Lower leg skin (tissue), 4 donors: ENCODE measurements around the gene DBNDD1. TPM values are rescaled to one million over a fixed set of nuclear protein-coding genes. Genes with fewer than 3 reads are reported as not detected.
"Not testable (repeated sequence)": the region's sequence is repeated elsewhere in the genome, so short reads cannot be mapped to it uniquely, and the experiment has no call there.

Source experiments
- DNase-seq, 2 donors: peaks; one replicate each; pipeline ENCODE4 v3.0.0-alpha.2; 2019; ENCODE audit warnings: low spot score in 2 of 2
- H3K4me3 ChIP-seq: fragments of 200-600 bp; sonication (generic); 2 replicates; pipeline ENCODE4 v1.5.1; 2017; ENCODE audit warnings: mild to moderate bottlenecking, low read depth; ENCODE audit not compliant: poor library complexity, severe bottlenecking
- CTCF ChIP-seq, 3 donors: fragments of 450-650 bp; IDR thresholded peaks; one replicate each; pipeline ENCODE4 v1.5.1; 2016; ENCODE audit warnings: antibody characterized with exemption in 3 of 3, mild to moderate bottlenecking in 3 of 3, moderate library complexity in 2 of 3
- POLR2A ChIP-seq, 2 donors: fragments of 450-650 bp; IDR thresholded peaks; one replicate each; pipeline ENCODE4 v1.6.1; 2016 to 2017; ENCODE audit warnings: antibody characterized with exemption in 2 of 2, mild to moderate bottlenecking in 1 of 2, moderate library complexity in 1 of 2
- WGBS, 2 donors: methylation state at CpG; one replicate each; pipeline ENCODE4 v1.1.5; 2018; 5-methylcytosine and 5-hydroxymethylcytosine counted together
- intact Hi-C: fragments of 100-400 bp; cut with DNase I; formaldehyde crosslinking; loops from one replicate; pipeline ENCODE4 v1.15.0; 2023; ENCODE audit warnings: low total_unique reads
- total RNA-seq, 4 donors: library from RNA; depleted of rRNA; stranded (reverse); fragments of >200 nt; gene quantifications; one replicate each; pipeline ENCODE4 v1.1.0, GENCODE V29; 2016

DBNDD1 gene, protein sequence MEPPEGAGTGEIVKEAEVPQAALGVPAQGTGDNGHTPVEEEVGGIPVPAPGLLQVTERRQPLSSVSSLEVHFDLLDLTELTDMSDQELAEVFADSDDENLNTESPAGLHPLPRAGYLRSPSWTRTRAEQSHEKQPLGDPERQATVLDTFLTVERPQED
- total RNA-seq: 1 to 10 TPM; 2.3 to 8.8 (median 7.3) TPM

- 3 to 7% methylated on average over 24 to 44 of the region's 103 CpGs for whole genome bisulfite sequencing, 2 donors
- H3K4me3 ChIP-seq: peak within 1 kb of the TSS; percentile 44
- DNase-seq: no peak
- TF ChIP-seq CTCF (IDR thresholded peaks at IDR 0.05) (no peak), POLR2A (IDR thresholded peaks at IDR 0.05) (no peak)
- intact Hi-C loops: no loop called here
Observed at GRCh38 chr16:90018652-90019542, at the start of gene DBNDD1. Gene DBNDD1 (minus strand): TSS chr16:90019456. CDS start chr16:90019341, 115 bp downstream.

GRCh38 chr16:90061437-90061836 lies 42.2 kb upstream of the DBNDD1 start:
- no peak for DNase-seq
- H3K4me3 ChIP-seq: no peak overlapping the region
- whole genome bisulfite sequencing, 2 donors: 64 to 68% methylated on average over 3 of the region's 3 CpGs
- intact Hi-C loops: no loop called here
- TF ChIP-seq CTCF (IDR thresholded peaks at IDR 0.05) (no peak), POLR2A (IDR thresholded peaks at IDR 0.05) (no peak)

DNA sequence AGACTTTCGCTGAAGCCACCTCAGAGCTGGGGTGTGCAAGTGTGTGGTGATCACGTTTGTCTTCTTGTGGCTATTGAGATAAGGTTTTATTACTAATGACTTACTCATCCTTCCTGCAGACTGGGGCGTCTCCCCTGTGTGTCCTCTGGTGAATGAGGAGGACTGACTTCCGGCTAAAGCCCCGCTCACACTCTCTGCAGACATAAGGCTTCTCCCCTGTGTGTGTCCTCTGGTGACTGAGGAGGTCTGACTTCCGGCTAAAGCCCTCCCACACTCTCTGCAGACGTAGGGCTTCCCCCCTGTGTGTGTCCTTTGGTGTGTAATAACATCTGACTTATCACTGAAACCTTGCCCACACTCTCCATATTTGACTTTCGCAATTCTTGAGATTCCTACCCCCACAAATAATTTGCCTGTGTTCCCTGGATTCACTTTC lies 38.5 kb upstream of the DBNDD1 start:
- 61 to 66% methylated on average over 7 to 8 of the region's 8 CpGs for WGBS, 2 donors
- TF ChIP-seq POLR2A (IDR thresholded peaks at IDR 0.05) (no peak), CTCF (IDR thresholded peaks at IDR 0.05) (no peak)
- DNase-seq: no peak
- intact Hi-C loops: no loop called here
- H3K4me3 ChIP-seq: no peak overlapping the region

GRCh38 chr16:90056521-90056920 lies 37.3 kb upstream of the DBNDD1 start:
- intact Hi-C loops, H3K4me3 ChIP-seq, DNase-seq: not testable (repeated sequence)
- 78 to 89% methylated on average over 15 of the region's 15 CpGs for WGBS, 2 donors

GRCh38 chr16:90055371-90055770 lies 36.1 kb upstream of the DBNDD1 start:
- DNase-seq: no peak
- WGBS, 2 donors: 78 to 89% methylated on average over 4 of the region's 4 CpGs
- intact Hi-C loops: no loop called here
- no peak overlapping the region for H3K4me3 ChIP-seq
- no peak for TF ChIP-seq CTCF (IDR thresholded peaks at IDR 0.05)
- TF ChIP-seq POLR2A (IDR thresholded peaks at IDR 0.05): no peak

- H3K4me3 ChIP-seq: no peak overlapping the region
- 55 to 64% methylated on average over 4 of the region's 4 CpGs for WGBS, 2 donors
- intact Hi-C loops: no loop called here
- DNase-seq: no peak
- TF ChIP-seq POLR2A (IDR thresholded peaks at IDR 0.05) (no peak), CTCF (IDR thresholded peaks at IDR 0.05) (no peak)
Observed at GRCh38 chr16:90054554-90054953, 35.3 kb upstream of the DBNDD1 start.
